Adipocyte (in vitro differentiated cells): ENCODE measurements around the gene TACC2.

Source experiments
- DNase-seq: peaks from one replicate; pipeline ENCODE4 v3.0.0-alpha.2; 2015; ENCODE audit warnings: low read depth
- H3K27me3 ChIP-seq: replicated peaks from 2 replicates; pipeline ENCODE4 v1.7.0; 2013; ENCODE audit warnings: mild to moderate bottlenecking, low read length, moderate library complexity; ENCODE audit not compliant: control insufficient read depth, insufficient read depth
- H3K36me3 ChIP-seq: 2 replicates; pipeline ENCODE4 v1.7.0; 2013; ENCODE audit warnings: low read length, mild to moderate bottlenecking, moderate library complexity; ENCODE audit not compliant: control insufficient read depth, insufficient read depth, severe bottlenecking
- H3K4me1 ChIP-seq: 2 replicates; pipeline ENCODE4 v1.7.0; 2013; ENCODE audit warnings: mild to moderate bottlenecking, low read length, moderate library complexity; ENCODE audit not compliant: control insufficient read depth, insufficient read depth
- H3K4me3 ChIP-seq: 2 replicates; pipeline ENCODE4 v1.7.0; 2013; ENCODE audit warnings: mild to moderate bottlenecking, low read length, moderate library complexity
- H3K9ac ChIP-seq: 2 replicates; pipeline ENCODE4 v1.7.0; 2013; ENCODE audit warnings: mild to moderate bottlenecking, low read length, moderate library complexity
- H3K9me3 ChIP-seq: 2 replicates; pipeline ENCODE4 v1.7.0; 2013; ENCODE audit warnings: mild to moderate bottlenecking, low read length, moderate library complexity; ENCODE audit not compliant: control insufficient read depth

TACC2 gene

GRCh38 chr10:122050811-122051210 is 61.8 kb downstream of the TACC2 start:
- no peaks in the 10 kb centered on the region for H3K9me3 ChIP-seq
- no peak overlapping the region for H3K9ac ChIP-seq
- H3K4me1 ChIP-seq: peaks cover 15% of the 10 kb centered on the region
- H3K4me3 ChIP-seq: no peak overlapping the region
- H3K36me3 ChIP-seq: no peaks in the 10 kb centered on the region
- H3K27me3 ChIP-seq: no peaks in the 10 kb centered on the region
- DNase-seq: no peak

- H3K4me3 ChIP-seq: no peak overlapping the region
- DNase-seq: peak; percentile 87
- H3K4me1 ChIP-seq: peaks cover 15% of the 10 kb centered on the region
- no peaks in the 10 kb centered on the region for H3K36me3 ChIP-seq
- no peaks in the 10 kb centered on the region for H3K27me3 ChIP-seq
- H3K9ac ChIP-seq: peak overlapping the region; percentile 46
- no peaks in the 10 kb centered on the region for H3K9me3 ChIP-seq
Measured at GRCh38 chr10:122051609-122052385, 62.8 kb downstream of the TACC2 start.

GRCh38 chr10:122052701-122053100 is 63.7 kb downstream of the TACC2 start:
- no peaks in the 10 kb centered on the region for H3K9me3 ChIP-seq
- peaks cover 10% of the 10 kb centered on the region for H3K4me1 ChIP-seq
- no peak overlapping the region for H3K9ac ChIP-seq
- no peaks in the 10 kb centered on the region for H3K36me3 ChIP-seq
- no peak overlapping the region for H3K4me3 ChIP-seq
- DNase-seq: no peak
- H3K27me3 ChIP-seq: no peaks in the 10 kb centered on the region

GRCh38 chr10:122053314-122053713 is 64.4 kb downstream of the TACC2 start:
- no peak for DNase-seq
- Histone ChIP-seq H3K4me1 (peaks cover 6% of the 10 kb centered on the region), H3K36me3 (no peaks in the 10 kb centered on the region), H3K4me3 (no peak overlapping the region), H3K9ac (no peak overlapping the region), H3K27me3 (no peaks in the 10 kb centered on the region), H3K9me3 (no peaks in the 10 kb centered on the region)

- DNase-seq: peak; percentile 27
- no peaks in the 10 kb centered on the region for H3K9me3 ChIP-seq
- H3K9ac ChIP-seq: no peak overlapping the region
- H3K4me3 ChIP-seq: no peak overlapping the region
- H3K4me1 ChIP-seq: peaks cover 6% of the 10 kb centered on the region
- no peaks in the 10 kb centered on the region for H3K36me3 ChIP-seq
- H3K27me3 ChIP-seq: no peaks in the 10 kb centered on the region
Measured at GRCh38 chr10:122054048-122055025, 65.4 kb downstream of the TACC2 start.

- H3K4me3 ChIP-seq: no peak overlapping the region
- no peaks in the 10 kb centered on the region for H3K9me3 ChIP-seq
- no peak for DNase-seq
- H3K36me3 ChIP-seq: no peaks in the 10 kb centered on the region
- peaks cover 6% of the 10 kb centered on the region for H3K4me1 ChIP-seq
- H3K27me3 ChIP-seq: no peaks in the 10 kb centered on the region
- no peak overlapping the region for H3K9ac ChIP-seq
Measured at GRCh38 chr10:122055252-122055651, 66.3 kb downstream of the TACC2 start.

GRCh38 chr10:122056431-122057094 is 67.6 kb downstream of the TACC2 start:
- no peaks in the 10 kb centered on the region for H3K36me3 ChIP-seq
- H3K4me1 ChIP-seq: no peaks in the 10 kb centered on the region
- no peak overlapping the region for H3K9ac ChIP-seq
- no peaks in the 10 kb centered on the region for H3K27me3 ChIP-seq
- no peak overlapping the region for H3K4me3 ChIP-seq
- no peak for DNase-seq
- H3K9me3 ChIP-seq: no peaks in the 10 kb centered on the region

GRCh38 chr10:122057841-122058413 is 69.0 kb downstream of the TACC2 start:
- Histone ChIP-seq H3K4me1 (peaks cover 7% of the 10 kb centered on the region), H3K27me3 (no peaks in the 10 kb centered on the region), H3K4me3 (no peak overlapping the region), H3K36me3 (no peaks in the 10 kb centered on the region), H3K9me3 (no peaks in the 10 kb centered on the region), H3K9ac (no peak overlapping the region)
- no peak for DNase-seq

- no peaks in the 10 kb centered on the region for H3K27me3 ChIP-seq
- H3K4me3 ChIP-seq: no peak overlapping the region
- H3K9me3 ChIP-seq: no peaks in the 10 kb centered on the region
- peak; percentile 47 for DNase-seq
- peaks cover 13% of the 10 kb centered on the region for H3K4me1 ChIP-seq
- H3K9ac ChIP-seq: no peak overlapping the region
- H3K36me3 ChIP-seq: no peaks in the 10 kb centered on the region
Measured at GRCh38 chr10:122060250-122060649, 71.3 kb downstream of the TACC2 start.

GRCh38 chr10:122062831-122063674 is 74.1 kb downstream of the TACC2 start:
- peaks cover 13% of the 10 kb centered on the region for H3K4me1 ChIP-seq
- H3K9me3 ChIP-seq: peaks cover 7% of the 10 kb centered on the region
- peak; percentile 93 for DNase-seq
- no peaks in the 10 kb centered on the region for H3K27me3 ChIP-seq
- no peaks in the 10 kb centered on the region for H3K36me3 ChIP-seq
- peak overlapping the region; percentile 34 for H3K4me3 ChIP-seq
- H3K9ac ChIP-seq: peak overlapping the region; percentile 66
